Transverse colon (tissue), 4 donors: ENCODE measurements around the gene UNC5C.

Experiments
- EP300 ChIP-seq: sonication (generic); formaldehyde crosslinking; IDR thresholded peaks from one replicate; pipeline ENCODE4 v1.6.1; 2017; ENCODE audit warnings: antibody characterized with exemption, low read depth
- POLR2A ChIP-seq: fragments of 450-650 bp; IDR thresholded peaks from one replicate; pipeline ENCODE4 v1.6.1; 2016; ENCODE audit warnings: antibody characterized with exemption, mild to moderate bottlenecking, moderate library complexity
- POLR2AphosphoS5 ChIP-seq, 3 donors: sonication (generic); formaldehyde crosslinking; IDR thresholded peaks; one replicate each; pipeline ENCODE4 v1.6.1; 2016; ENCODE audit warnings: antibody characterized with exemption in 3 of 3
- TF ChIP-seq, protein P1 (sequence below), 5 experiments: fragments of 200-600 bp in 3 of 5; fragments of 450-650 bp in 2 of 5; sonication (generic) in 3 of 5; IDR thresholded peaks; 1 replicate in 2 of 5; 2 replicates in 3 of 5; pipeline ENCODE4 v1.5.1; 2016 to 2017; ENCODE audit warnings: antibody characterized with exemption in 5 of 5, inconsistent platforms in 3 of 5, mild to moderate bottlenecking in 2 of 5, moderate library complexity in 1 of 5

DNA sequence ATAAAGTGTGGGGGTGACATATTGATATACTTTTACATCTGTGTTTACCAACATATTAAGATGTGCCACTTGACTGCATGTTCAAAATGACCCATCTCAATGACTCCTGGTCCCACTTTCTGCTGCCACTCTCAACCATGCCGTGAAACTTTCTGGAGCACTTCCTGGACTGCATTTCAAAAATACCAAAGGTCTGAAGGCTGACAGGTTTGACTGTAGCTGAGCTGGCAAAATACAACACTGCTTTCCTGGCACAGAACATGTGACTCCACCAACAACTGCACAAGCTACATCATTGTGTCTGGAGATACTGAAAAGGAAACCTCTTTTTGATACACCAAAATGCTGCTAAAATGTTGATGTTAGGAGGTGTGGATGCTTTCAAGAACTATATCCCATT is 184.8 kb downstream of the UNC5C start:
- TF ChIP-seq, protein P1, sequence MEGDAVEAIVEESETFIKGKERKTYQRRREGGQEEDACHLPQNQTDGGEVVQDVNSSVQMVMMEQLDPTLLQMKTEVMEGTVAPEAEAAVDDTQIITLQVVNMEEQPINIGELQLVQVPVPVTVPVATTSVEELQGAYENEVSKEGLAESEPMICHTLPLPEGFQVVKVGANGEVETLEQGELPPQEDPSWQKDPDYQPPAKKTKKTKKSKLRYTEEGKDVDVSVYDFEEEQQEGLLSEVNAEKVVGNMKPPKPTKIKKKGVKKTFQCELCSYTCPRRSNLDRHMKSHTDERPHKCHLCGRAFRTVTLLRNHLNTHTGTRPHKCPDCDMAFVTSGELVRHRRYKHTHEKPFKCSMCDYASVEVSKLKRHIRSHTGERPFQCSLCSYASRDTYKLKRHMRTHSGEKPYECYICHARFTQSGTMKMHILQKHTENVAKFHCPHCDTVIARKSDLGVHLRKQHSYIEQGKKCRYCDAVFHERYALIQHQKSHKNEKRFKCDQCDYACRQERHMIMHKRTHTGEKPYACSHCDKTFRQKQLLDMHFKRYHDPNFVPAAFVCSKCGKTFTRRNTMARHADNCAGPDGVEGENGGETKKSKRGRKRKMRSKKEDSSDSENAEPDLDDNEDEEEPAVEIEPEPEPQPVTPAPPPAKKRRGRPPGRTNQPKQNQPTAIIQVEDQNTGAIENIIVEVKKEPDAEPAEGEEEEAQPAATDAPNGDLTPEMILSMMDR (IDR thresholded peaks at IDR 0.05), result no peak
- no peak for TF ChIP-seq POLR2AphosphoS5 (IDR thresholded peaks at IDR 0.05)
- TF ChIP-seq POLR2A, result no peak
- TF ChIP-seq EP300, result no peak
